Right atrium auricular region (tissue), 2 donors: ENCODE measurements around the gene F5. TPM values are rescaled to one million over a fixed set of nuclear protein-coding genes. Genes with fewer than 3 reads are reported as not detected.

Experiments used
- DNase-seq: peaks from one replicate; pipeline ENCODE4 v3.0.0-alpha.2; 2019; ENCODE audit warnings: low spot score
- H3K27ac ChIP-seq, 2 donors: fragments of 200-600 bp; sonication (generic); 1 replicate in 1 of 2; 2 replicates in 1 of 2; pipeline ENCODE4 v1.5.1; 2016 to 2019
- H3K27me3 ChIP-seq, 2 donors: fragments of 200-600 bp; sonication (generic); one replicate each; pipeline versions ENCODE4 v1.5.1 to v1.6.0; 2017 to 2019
- H3K36me3 ChIP-seq: fragments of 200-600 bp; sonication (generic); one replicate; pipeline ENCODE4 v1.5.1; 2016
- H3K4me1 ChIP-seq, 2 donors: fragments of 200-600 bp; sonication (generic); one replicate each; pipeline versions ENCODE4 v1.5.1 to v1.6.0; 2017 to 2019
- H3K4me3 ChIP-seq, 2 donors: fragments of 200-600 bp; sonication (generic); 1 replicate in 1 of 2; 2 replicates in 1 of 2; pipeline ENCODE4 v1.5.1; 2017 to 2019; ENCODE audit warnings: mild to moderate bottlenecking in 1 of 2, moderate library complexity in 1 of 2
- H3K9me3 ChIP-seq, 2 donors: fragments of 200-600 bp; sonication (generic); one replicate each; pipeline ENCODE4 v1.5.1; 2019
- total RNA-seq, 2 donors: library from RNA; depleted of rRNA; stranded (reverse); fragments of >200 nt; gene quantifications; one replicate each; pipeline ENCODE4 v1.1.0, GENCODE V29; 2016
- TF ChIP-seq, protein P1 (sequence below), 2 donors: fragments of 200-600 bp; sonication (generic); IDR thresholded peaks; one replicate each; pipeline ENCODE4 v1.5.1; 2019; ENCODE audit warnings: antibody characterized with exemption in 2 of 2

F5 gene
- total RNA-seq, 2 donors from 2014 or later = 4.9 to 55.5 TPM

DNA sequence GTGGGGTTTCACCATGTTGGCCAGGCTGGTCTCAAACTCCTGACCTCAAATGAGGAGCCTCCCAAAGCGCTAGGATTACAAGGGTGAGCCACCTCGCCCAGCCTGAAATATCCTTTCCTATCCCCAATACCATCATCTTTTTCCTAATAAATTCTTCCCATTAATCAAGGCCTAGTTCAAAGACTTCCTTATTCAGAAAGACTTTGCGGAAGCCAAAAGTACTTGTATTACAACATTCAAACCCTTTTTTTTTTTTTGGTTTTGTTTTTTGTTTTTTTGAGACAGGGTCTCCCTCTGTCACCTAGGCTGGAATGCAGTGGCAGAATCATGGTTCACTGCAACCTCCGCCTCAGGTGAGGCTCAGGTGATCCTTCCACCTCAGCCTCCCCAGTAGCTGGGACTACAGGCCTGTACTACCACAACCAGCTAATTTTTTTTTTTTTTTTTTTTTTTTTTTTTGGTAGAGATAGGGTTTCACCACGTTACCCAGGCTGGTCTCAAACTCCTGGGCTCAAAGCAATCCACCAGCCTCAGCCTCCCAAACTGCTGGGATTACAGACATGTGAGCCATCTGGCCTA lies 108.1 kb downstream of the F5 start:
- H3K4me3 ChIP-seq = no peak overlapping the region
- peaks cover 22% of the 10 kb centered on the region for H3K36me3 ChIP-seq
- DNase-seq = no peak
- H3K27me3 ChIP-seq = no peaks in the 10 kb centered on the region
- no peak overlapping the region for H3K27ac ChIP-seq
- peaks cover 0 to 19% of the 10 kb centered on the region in 2 donors for H3K4me1 ChIP-seq
- no peaks in the 10 kb centered on the region for H3K9me3 ChIP-seq
- TF ChIP-seq, protein P1, sequence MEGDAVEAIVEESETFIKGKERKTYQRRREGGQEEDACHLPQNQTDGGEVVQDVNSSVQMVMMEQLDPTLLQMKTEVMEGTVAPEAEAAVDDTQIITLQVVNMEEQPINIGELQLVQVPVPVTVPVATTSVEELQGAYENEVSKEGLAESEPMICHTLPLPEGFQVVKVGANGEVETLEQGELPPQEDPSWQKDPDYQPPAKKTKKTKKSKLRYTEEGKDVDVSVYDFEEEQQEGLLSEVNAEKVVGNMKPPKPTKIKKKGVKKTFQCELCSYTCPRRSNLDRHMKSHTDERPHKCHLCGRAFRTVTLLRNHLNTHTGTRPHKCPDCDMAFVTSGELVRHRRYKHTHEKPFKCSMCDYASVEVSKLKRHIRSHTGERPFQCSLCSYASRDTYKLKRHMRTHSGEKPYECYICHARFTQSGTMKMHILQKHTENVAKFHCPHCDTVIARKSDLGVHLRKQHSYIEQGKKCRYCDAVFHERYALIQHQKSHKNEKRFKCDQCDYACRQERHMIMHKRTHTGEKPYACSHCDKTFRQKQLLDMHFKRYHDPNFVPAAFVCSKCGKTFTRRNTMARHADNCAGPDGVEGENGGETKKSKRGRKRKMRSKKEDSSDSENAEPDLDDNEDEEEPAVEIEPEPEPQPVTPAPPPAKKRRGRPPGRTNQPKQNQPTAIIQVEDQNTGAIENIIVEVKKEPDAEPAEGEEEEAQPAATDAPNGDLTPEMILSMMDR (IDR thresholded peaks at IDR 0.05) = no peak

DNA sequence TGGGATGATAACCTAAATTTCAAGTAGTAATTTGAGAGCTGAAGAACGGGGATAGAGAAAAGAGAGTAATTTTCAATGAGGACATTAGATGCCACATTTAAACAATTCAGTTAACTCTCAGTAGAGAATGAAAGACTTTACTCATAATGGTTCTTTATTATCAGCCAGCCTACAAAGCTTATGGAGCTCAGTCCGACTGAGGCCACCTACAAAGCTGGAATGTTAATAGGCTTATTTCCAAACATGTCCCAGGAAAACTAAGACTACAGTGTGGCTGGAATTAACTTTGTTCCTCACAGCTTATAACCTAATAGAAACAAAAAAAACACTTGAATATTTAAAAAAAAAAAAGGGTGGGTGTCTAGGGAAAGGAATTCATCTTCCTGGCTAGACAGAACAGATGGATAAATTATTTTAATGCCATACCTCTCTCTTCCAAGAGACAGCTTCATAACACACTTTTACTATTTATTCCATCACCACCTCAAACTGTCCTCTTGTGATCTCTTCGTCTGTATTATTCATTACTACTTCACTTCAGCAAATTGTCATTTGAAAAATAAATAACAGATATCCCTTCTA lies 110.4 kb downstream of the F5 start:
- TF ChIP-seq, protein P1 (IDR thresholded peaks at IDR 0.05) = no peak
- H3K9me3 ChIP-seq = no peaks in the 10 kb centered on the region
- no peak overlapping the region for H3K27ac ChIP-seq
- no peak for DNase-seq
- H3K36me3 ChIP-seq = peaks cover 22% of the 10 kb centered on the region
- no peak overlapping the region for H3K4me3 ChIP-seq
- peaks cover 0 to 4% of the 10 kb centered on the region in 2 donors for H3K4me1 ChIP-seq
- no peaks in the 10 kb centered on the region for H3K27me3 ChIP-seq

DNA sequence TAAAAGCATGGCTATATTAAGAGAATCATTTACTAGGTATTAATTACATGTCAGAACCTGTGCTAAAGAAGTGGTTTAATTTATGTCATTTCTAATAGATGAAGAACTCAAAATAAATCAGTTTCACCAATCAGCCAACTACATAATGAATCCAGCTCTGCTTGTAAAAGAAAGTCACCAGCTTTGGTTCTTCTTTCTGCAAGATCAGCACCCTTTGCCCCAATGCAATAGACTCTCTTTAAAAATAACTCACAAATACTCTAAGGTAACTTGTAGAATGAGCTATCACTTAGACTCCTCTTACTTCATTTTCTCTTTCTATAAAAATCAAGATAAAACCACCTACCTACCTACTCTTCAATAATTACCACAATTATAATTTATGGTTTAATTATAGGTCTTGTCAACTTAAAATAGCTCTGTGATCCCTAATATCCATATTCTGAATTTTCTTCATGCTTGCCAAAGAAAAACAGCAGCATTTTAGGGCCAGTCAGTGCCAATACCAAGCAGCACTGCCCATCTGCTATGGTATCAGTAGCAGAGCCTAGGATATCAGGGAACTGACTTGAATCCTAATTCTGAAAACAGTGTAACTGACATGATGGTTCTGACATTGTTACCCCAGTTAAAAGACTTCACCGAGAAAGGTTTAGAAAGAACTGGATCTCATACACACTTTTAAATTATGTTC lies 111.8 kb downstream of the F5 start:
- no peak overlapping the region for H3K27ac ChIP-seq
- TF ChIP-seq, protein P1 (IDR thresholded peaks at IDR 0.05) = no peak
- no peak for DNase-seq

DNA sequence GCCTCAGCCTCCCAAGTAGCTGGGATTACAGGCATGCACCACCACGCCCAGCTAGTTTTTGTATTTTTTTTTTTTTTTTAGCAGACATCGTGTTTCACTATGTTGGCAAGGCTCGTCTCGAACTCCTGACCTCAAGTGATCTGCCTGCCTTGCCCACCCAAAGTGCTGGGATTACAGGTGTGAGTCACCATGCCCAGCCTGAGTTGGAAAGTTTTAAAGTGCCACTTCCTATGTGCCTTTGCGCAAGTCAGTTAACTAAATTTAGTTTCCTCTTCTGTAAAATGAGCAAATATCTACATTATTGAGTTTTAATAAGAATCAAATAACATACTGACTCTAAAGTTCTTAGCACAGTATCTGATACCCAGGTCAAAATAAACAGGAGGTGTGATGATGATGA lies 112.9 kb downstream of the F5 start:
- no peaks in the 10 kb centered on the region for H3K27me3 ChIP-seq
- TF ChIP-seq, protein P1 (IDR thresholded peaks at IDR 0.05) = no peak
- H3K4me3 ChIP-seq = no peak overlapping the region
- H3K36me3 ChIP-seq = peaks cover 22% of the 10 kb centered on the region
- H3K27ac ChIP-seq = no peak overlapping the region
- no peaks in the 10 kb centered on the region for H3K4me1 ChIP-seq
- H3K9me3 ChIP-seq = no peaks in the 10 kb centered on the region
- no peak for DNase-seq

More for the DNA sequence above, 111.8 kb downstream of the F5 start:
- no peaks in the 10 kb centered on the region for H3K27me3 ChIP-seq
- no peak overlapping the region for H3K4me3 ChIP-seq
- peaks cover 22% of the 10 kb centered on the region for H3K36me3 ChIP-seq
- H3K4me1 ChIP-seq = no peaks in the 10 kb centered on the region
- H3K9me3 ChIP-seq = no peaks in the 10 kb centered on the region

DNA sequence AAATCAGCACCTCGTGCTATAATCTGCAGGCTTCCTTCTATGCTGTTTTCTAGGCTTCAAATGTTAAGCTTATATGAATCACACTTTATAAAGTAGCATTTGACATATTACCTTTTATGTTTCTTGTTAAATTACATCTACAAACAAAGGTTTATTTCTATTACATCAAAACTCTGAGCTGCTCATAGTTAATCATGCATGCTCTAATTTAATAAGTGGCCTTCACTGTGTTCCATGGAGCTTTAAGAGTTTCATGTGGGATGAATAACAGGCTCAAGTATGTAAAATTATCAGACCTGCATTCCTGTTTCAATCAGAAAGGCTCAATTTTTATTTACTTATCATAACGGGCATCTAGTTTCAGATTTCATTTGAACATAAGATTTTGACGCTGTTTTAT lies 113.5 kb downstream of the F5 start:
- H3K9me3 ChIP-seq = no peaks in the 10 kb centered on the region
- H3K27me3 ChIP-seq = no peaks in the 10 kb centered on the region
- TF ChIP-seq, protein P1 (IDR thresholded peaks at IDR 0.05) = no peak
- DNase-seq = no peak
- no peaks in the 10 kb centered on the region for H3K4me1 ChIP-seq
- H3K27ac ChIP-seq = no peak overlapping the region
- H3K36me3 ChIP-seq = peaks cover 26% of the 10 kb centered on the region
- H3K4me3 ChIP-seq = no peak overlapping the region
